ENCODE measurements around the gene CDC42BPB.

CDC42BPB gene
- 29.2 to 35.2 reads per million in 2 donors for total RNA-seq

DNA sequence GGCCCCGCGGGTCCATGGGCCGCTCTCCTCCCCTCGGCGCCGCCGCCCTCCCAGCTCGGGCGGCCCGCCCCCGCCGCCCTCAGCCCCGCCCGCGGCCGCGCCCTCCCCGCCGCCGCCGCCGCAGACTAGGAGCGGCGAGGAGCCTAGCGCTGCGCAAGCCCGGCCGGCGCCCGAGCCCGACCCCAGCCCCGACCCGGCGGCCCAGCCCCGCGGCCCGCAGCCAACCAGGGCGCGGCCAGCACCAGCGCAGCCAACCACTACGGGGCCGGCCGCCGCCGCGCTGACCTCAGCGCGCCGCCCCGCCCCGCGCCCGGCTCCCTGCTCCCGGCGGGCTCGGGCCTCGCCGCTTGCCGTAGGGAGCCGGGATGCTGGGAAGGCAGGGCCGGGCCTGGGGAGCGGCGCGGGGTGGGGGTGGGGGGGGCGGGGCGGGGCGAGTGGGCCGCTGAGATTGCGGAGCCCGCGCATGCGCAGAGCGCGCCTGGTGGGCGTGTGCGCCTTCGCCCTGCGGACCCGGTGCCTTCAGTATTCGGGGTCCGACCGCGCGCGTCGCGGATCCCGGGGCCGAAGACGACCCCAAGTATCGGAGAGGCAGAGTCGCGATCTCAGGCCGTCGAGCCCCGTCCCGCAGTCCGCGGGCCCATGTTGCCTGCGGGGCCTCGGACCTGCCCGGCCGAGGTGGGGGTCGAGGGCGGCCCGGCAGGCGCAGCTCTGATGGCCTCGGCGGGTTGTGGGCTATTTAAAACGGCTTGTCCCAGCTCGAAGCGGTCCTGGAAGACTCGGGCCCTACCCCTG, at the start of gene CDC42BPB:
CDC42BPB (minus strand) TSS at position 178 of the 792 bp plus-strand sequence. CDS start 376 bp downstream, outside the sequence.
- DNase-seq: peak; percentile 35 to 80 (median 51)

DNA sequence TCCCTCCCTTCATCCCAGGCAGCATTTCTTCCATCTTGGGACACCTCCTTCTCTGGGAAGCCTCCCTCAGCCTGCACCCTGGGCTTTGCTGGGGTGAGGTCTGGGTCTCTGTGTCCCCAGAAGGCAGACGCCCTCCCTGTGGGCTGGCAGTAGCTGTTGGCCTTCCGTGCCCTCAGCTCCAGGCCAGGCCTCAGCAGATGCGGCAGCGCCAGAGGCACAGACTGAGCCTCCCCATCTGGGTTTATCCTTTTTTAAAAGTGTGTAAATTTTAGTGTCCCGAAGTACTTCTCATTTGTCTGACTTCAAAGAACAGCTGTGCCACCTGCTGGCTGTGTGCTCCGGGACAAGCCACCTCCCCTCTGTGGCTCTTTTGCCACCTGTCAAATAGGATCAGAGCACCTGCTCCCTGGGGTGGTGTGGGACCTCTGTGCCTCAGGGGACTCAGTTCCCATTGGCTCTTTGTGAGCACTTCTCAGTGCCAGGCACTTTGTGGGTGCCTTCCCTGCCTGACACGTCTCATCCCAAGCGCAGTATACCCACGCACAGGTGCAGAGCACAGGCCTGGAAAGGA, 48.3 kb upstream of the CDC42BPB start:
- peak in 1 of 5 experiments; percentile 37 for DNase-seq

DNA sequence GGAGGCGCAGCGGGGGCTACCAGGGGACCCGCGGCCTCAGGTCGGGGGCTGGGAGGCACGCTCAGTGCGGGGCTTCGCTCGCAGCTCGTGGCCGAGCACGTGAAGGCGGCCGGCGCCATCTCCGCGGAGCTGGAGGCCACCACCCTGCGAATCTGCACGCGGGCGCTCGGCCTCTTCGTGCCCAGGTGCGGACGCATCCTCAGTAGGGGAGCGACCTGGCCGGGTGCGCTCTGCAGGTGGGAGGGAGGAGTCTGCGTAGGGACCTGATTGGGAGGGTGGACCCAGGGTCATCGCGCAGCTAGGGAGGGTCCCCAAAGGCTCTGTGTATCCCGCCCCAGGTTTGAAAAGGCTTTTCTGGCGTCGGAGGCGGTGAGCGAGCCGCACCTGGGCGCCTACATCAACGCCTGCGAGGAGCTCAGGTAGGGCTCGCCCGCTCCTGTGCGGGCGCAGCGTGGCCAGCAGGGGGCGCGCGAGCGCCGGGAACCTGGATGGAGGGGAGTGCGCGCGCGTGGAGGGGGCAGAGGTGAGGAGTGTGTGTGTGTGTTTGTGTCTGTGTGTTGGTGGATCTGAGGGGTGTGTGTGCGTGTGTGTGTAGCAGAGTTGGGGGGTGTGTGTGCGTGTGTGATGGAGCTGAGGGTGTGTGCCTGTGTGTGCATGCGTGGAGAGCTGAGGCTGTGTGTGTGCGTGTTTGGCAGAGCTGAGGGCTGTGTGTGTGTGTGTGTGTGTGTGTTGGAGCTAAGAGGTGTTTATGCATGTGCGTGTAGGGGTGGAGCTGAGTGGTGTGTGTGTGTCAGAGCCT, 47.5 kb upstream of the CDC42BPB start:
- peak; percentile 39 to 67 (median 60) for DNase-seq

DNA sequence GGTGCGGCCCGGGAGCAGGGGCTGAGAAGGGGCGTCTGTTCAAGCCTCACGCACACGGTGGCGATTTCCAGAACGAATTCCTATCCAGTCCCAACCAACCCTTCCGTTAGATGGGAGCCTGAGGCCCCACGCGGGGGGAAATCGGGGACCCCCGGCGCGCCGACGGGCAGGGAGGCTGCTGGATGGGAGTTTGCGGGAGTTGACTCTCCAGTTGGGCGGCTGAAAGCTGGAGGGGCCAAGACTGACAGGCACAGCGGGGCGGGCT, 47.0 kb upstream of the CDC42BPB start:
- no peak for DNase-seq

- peak in 1 of 5 experiments; percentile 22 for DNase-seq
These were observed 46.4 kb upstream of the CDC42BPB start for GRCh38 chr14:103103461-103104388.

DNA sequence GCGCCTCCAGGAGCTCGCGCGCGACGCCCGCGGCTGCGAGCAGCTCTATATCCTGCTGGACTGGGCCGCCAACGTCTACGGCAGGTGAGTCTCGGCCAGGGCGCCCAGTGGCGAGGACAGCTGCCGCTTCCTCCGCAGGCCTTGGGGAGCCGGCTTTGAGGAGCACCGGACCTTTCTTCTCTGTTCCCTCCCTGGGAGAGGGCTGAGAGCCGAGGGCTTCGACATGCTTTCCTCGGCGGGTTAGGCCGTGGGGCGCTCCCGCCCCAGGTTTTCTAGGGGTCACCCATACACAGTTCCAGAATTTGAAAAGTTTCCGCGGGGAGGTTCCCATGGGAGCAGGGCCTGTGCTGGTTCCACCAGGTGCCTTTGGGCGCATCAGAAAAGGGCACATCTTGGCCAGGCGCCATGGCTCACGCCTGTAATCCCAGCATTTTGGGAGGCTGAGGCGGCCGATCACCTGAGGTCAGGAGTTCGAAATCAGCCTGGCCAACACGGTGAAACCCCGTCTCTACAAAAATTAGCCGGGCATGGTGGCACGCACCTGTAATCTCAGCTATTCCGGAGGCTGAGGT, 45.4 kb upstream of the CDC42BPB start:
- no peak for DNase-seq

DNA sequence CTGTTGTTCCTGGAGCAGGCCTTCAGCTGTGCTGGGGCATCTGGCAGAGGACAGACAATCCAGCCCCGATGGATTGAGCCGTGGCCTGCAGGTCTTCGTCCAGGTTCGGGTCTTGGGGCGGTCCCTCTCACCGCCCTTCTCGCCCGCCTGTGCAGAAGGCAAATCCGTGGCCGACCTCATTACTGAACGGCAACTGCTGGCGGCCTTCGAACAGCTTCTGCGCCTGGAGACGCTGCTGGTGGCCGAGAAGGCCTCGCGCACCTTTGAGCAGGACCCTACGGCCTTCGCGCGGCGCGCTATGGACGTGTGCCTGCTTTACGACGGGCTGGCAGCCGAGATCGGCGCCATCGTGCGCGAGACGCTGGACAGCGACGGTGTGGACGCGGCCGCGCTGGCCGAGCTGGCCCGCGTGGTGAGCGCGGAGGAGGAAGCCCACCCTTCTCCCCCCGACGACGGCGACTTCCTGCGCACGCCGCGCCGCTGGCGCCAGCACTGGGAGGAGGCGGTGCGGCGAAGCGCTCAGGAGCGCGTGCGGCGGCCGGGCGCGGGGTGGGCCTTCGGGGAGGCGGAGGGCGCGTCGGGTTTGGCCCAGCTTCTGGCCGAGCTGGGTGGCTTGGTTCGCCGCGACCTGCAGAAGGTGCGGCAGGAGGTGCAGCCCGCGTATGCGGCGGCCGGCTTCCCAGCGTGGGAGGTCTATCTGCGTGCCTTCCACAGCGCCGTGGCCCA, 44.8 kb upstream of the CDC42BPB start:
- no peak for DNase-seq

- DNase-seq: no peak
These were observed 44.1 kb upstream of the CDC42BPB start for GRCh38 chr14:103101257-103101962.

- no peak for DNase-seq
These were observed 43.2 kb upstream of the CDC42BPB start for GRCh38 chr14:103100281-103101121.

DNA sequence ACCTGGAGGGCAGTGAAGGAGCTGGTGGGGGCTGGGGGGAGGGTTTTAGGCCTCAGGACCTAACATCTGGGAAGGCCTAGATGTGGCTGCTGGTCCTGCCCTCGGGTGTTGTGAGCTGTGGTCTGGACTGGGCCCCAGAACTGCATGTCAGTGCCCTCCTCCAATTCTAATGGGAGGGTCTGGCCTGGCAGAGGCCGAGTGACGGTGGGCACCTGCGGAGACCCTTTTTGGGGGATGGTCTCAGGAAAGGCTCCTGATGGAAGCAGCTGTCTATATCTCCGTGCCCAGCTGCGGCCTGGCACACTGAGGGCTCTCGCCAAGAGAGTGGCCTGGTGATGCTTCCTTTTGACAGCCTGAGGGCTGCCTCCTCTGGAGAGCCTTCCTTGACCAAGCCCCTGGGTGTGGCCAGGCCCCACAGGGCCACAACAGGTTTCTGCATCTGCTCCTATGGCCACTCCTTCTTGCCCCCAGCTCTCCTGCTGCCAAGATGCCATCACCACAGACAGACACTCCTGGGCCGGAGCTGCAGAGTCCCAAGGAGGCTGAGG, 42.5 kb upstream of the CDC42BPB start:
- DNase-seq: no peak

DNA sequence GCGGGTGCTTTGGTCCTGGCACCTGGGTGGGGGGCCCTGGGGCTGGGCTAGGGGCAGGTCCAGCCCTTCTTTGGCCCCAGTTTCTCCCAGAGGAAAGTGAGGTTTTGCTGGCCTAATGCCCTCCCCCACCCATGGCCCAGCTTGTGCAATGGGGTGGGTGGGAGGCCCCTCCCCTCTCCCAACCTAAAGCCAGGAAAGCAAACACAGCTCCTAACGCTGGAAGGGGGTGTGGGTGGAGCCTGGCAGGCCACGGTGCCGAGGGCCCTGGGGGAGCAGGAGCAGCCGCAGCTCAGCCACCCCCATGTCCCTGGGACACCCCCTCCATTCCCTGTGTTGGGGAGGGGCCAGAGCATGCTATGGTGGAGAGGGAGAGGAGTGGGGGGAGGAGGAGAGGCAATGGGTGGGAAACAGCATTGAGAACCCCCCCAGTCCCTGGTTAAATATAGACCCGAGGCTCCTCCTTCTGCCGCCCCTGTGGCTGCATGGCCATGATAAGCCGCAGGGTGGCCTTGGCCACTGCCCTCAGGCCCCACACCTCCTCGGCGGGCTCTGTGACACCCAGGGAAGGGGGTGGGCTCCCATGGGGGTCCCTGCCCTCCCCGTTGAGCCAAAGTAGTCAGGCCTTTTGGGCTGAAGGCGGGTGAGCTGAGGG, 41.9 kb upstream of the CDC42BPB start:
- DNase-seq: no peak

GRCh38 chr14:103097994-103098957, 40.9 kb upstream of the CDC42BPB start:
- DNase-seq: no peak

DNA sequence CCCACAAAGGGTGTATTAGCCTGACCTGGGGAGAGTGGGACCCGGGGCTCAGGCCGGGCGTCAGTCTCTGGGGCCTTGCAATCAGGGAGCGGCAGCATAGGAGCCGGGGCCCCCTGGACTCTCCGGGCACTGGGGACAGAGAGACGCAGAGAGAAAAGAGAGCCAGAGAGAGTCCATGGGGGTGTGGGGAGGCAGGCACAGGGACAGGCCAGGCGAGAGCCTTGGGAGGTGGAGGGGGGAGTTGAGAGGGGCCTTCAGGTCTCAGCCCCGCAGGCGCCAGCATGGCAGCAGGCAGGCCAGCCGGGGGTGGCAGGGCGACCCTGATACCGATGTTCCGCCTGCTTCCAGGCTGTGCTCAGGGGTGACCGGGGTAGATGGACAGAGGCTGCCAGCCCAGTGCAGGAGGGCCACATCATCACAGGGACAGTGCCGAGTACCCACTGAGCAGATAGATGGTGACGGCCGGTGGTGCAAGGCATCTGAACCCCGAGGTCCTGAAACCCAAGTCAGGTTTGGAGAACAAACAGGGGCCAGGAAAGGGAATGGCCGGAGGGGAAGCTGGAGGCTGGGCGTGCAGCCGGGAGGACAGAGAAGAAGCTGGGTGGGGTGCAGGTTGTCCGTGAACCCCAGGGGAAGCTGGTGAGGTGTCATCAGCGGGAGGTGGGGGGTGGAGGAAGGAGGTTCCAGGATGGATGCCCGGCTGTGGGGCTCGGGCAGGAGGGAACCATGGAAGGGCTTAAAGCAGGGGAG, 40.1 kb upstream of the CDC42BPB start:
- DNase-seq: no peak

DNA sequence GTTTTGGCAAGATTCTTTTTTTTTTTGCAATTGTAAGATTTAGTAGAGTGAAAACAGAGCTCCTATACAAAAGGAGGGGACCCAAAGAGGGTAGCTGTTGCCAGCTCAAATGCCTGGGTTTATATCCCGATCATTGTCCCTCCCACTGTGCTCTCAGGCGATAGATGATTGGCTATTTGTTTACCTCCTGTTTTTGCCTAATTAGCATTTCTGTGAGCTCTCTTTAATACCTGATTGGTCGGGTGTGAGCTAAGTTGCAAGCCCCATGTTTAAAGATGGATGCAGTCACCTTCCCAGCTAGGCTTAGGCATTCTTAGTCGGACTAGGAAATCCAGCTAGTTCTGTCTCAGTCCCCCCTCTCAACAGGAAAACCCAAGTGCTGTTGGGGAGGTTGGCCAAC, 39.0 kb upstream of the CDC42BPB start:
- no peak for DNase-seq

GRCh38 chr14:103095210-103095778, 37.9 kb upstream of the CDC42BPB start:
- no peak for DNase-seq

- DNase-seq: no peak
These were observed 37.3 kb upstream of the CDC42BPB start, which contains the start of gene EXOC3L4 for GRCh38 chr14:103094406-103095209. TSS of gene EXOC3L4 (plus strand) at chr14:103094725. CDS start at chr14:103100220, 5,495 bp downstream.

Measured in T-helper 2 cell (primary cell).